ENCODE results near the gene BTAF1.

Gene BTAF1

DNA sequence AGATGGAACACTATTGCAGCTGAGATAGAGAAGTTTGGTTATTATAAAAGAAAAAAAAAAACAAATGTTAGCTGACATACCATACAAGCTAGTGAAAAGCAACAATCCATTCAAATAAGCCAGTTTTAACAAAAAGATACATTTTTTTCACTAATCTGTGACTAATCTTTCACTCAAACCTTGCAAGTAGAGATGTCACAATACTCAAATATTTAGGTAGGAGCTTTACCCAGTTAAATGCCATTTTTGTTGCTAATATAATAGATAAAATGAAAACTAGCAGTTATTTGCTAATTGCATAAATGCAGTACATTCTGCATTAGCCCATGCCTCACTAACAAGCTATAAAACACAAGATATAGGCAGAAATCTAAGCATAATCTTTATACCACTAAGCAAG is 123.6 kb downstream of the BTAF1 start:
- H3K4me1 ChIP-seq (ENCODE audit: low read length), result no peaks in the 10 kb centered on the region
- H3K79me2 ChIP-seq (ENCODE audit: low read length), result no peaks in the 10 kb centered on the region
- H3K27me3 ChIP-seq (replicated peaks; ENCODE audit: insufficient read depth, low read length), result no peaks in the 10 kb centered on the region
- H3K9me2 ChIP-seq (replicated peaks; ENCODE audit: insufficient read depth, low read length), result no peaks in the 10 kb centered on the region
- TF ChIP-seq EZH2phosphoT487 (IDR thresholded peaks at IDR 0.05; ENCODE audit: low read length) (no peak), EZH2 (optimal IDR thresholded peaks at IDR 0.05; ENCODE audit: low read depth, low read length) (no peak)
- TF ChIP-seq, protein P1, sequence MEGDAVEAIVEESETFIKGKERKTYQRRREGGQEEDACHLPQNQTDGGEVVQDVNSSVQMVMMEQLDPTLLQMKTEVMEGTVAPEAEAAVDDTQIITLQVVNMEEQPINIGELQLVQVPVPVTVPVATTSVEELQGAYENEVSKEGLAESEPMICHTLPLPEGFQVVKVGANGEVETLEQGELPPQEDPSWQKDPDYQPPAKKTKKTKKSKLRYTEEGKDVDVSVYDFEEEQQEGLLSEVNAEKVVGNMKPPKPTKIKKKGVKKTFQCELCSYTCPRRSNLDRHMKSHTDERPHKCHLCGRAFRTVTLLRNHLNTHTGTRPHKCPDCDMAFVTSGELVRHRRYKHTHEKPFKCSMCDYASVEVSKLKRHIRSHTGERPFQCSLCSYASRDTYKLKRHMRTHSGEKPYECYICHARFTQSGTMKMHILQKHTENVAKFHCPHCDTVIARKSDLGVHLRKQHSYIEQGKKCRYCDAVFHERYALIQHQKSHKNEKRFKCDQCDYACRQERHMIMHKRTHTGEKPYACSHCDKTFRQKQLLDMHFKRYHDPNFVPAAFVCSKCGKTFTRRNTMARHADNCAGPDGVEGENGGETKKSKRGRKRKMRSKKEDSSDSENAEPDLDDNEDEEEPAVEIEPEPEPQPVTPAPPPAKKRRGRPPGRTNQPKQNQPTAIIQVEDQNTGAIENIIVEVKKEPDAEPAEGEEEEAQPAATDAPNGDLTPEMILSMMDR (IDR thresholded peaks at IDR 0.05; ENCODE audit: low read length), result no peak
- no peaks in the 10 kb centered on the region for H3K36me3 ChIP-seq (replicated peaks; ENCODE audit: insufficient read depth, low read length)
- H3K9me3 ChIP-seq (replicated peaks; ENCODE audit: insufficient read depth, low read length), result no peaks in the 10 kb centered on the region
- no peak overlapping the region for H3K4me3 ChIP-seq (ENCODE audit: low read length)
- no peak overlapping the region for H3K4me2 ChIP-seq (ENCODE audit: low read depth, low read length)
- no peak overlapping the region for H2AFZ ChIP-seq (ENCODE audit: low read length)
- H3K9ac ChIP-seq (ENCODE audit: low read length), result no peak overlapping the region
- no peaks in the 10 kb centered on the region for H4K20me1 ChIP-seq (ENCODE audit: insufficient read depth, low read length)
- DNase-seq, result no peak
- peaks cover 1% of the 10 kb centered on the region; the same call in 1 of the 2 replicates for H3F3A ChIP-seq (ENCODE audit: insufficient read depth, low read length)
- H3K27ac ChIP-seq (ENCODE audit: low read length), result no peak overlapping the region

DNA sequence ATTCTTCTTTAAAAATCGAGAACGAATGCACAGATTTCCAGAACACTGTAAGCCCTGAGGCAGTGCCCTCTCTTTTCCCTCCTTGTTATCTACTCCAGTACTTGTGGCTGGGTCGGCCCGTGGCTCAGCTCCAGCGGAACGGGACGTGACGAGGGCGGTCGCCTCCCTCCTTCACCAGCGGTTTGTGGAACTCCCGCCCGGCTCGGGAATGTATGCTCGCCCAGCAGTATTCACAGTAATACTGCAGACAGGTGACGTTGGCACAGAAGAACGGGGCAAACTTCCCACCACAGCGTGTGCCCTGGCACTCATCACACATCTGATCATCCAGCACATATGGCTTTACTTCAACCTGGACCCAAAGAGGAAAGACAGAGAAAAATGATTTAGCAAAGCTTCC is 128.5 kb downstream of the BTAF1 start:
- H3K9me2 ChIP-seq (replicated peaks; ENCODE audit: insufficient read depth, low read length), result no peaks in the 10 kb centered on the region
- no peaks in the 10 kb centered on the region for H3K36me3 ChIP-seq (replicated peaks; ENCODE audit: insufficient read depth, low read length)
- H3K79me2 ChIP-seq (ENCODE audit: low read length), result no peaks in the 10 kb centered on the region
- H3K9me3 ChIP-seq (replicated peaks; ENCODE audit: insufficient read depth, low read length), result no peaks in the 10 kb centered on the region
- H4K20me1 ChIP-seq (ENCODE audit: insufficient read depth, low read length), result no peaks in the 10 kb centered on the region
- no peak overlapping the region for H3K4me2 ChIP-seq (ENCODE audit: low read depth, low read length)
- no peak for DNase-seq
- H2AFZ ChIP-seq (ENCODE audit: low read length), result no peak overlapping the region
- H3K4me1 ChIP-seq (ENCODE audit: low read length), result no peaks in the 10 kb centered on the region
- H3K27me3 ChIP-seq (replicated peaks; ENCODE audit: insufficient read depth, low read length), result no peaks in the 10 kb centered on the region
- H3F3A ChIP-seq (ENCODE audit: insufficient read depth, low read length), result no peaks in the 10 kb centered on the region
- H3K9ac ChIP-seq (ENCODE audit: low read length), result no peak overlapping the region
- no peak for TF ChIP-seq EZH2 (optimal IDR thresholded peaks at IDR 0.05; ENCODE audit: low read depth, low read length)
- TF ChIP-seq, protein P1 (IDR thresholded peaks at IDR 0.05; ENCODE audit: low read length), result no peak
- no peak for TF ChIP-seq EZH2phosphoT487 (IDR thresholded peaks at IDR 0.05; ENCODE audit: low read length)
- H3K4me3 ChIP-seq (ENCODE audit: low read length), result no peak overlapping the region
- H3K27ac ChIP-seq (ENCODE audit: low read length), result no peak overlapping the region

DNA sequence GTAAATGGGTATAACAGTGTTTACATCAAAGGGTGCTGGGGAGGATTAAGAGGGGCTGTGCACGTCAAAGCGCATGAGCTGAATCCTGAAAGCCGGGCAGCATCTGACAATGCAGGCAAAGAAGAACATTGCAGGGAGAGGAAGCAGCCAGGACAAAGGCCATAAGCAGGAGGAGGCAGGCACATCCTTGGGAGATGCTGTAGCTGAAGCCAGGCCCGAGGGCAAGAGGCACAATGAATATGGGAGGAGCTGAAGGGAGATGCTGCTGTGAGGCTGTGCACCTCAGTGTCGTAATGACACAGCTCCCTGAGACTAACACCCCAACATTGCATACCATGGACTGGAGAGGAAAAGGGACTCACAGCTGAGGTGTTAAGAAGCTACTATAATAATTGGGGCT is 129.2 kb downstream of the BTAF1 start:
- H3K9me3 ChIP-seq (replicated peaks; ENCODE audit: insufficient read depth, low read length), result no peaks in the 10 kb centered on the region
- no peaks in the 10 kb centered on the region for H4K20me1 ChIP-seq (ENCODE audit: insufficient read depth, low read length)
- H3F3A ChIP-seq (ENCODE audit: insufficient read depth, low read length), result no peaks in the 10 kb centered on the region
- DNase-seq, result no peak
- H3K9ac ChIP-seq (ENCODE audit: low read length), result no peak overlapping the region
- H3K4me2 ChIP-seq (ENCODE audit: low read depth, low read length), result no peak overlapping the region
- no peaks in the 10 kb centered on the region for H3K4me1 ChIP-seq (ENCODE audit: low read length)
- H3K9me2 ChIP-seq (replicated peaks; ENCODE audit: insufficient read depth, low read length), result no peaks in the 10 kb centered on the region
- TF ChIP-seq, protein P1 (IDR thresholded peaks at IDR 0.05; ENCODE audit: low read length), result no peak
- TF ChIP-seq EZH2 (optimal IDR thresholded peaks at IDR 0.05; ENCODE audit: low read depth, low read length) (no peak), EZH2phosphoT487 (IDR thresholded peaks at IDR 0.05; ENCODE audit: low read length) (no peak)
- no peaks in the 10 kb centered on the region for H3K27me3 ChIP-seq (replicated peaks; ENCODE audit: insufficient read depth, low read length)
- no peak overlapping the region for H3K27ac ChIP-seq (ENCODE audit: low read length)
- no peaks in the 10 kb centered on the region for H3K36me3 ChIP-seq (replicated peaks; ENCODE audit: insufficient read depth, low read length)
- no peak overlapping the region for H2AFZ ChIP-seq (ENCODE audit: low read length)
- H3K79me2 ChIP-seq (ENCODE audit: low read length), result no peaks in the 10 kb centered on the region
- H3K4me3 ChIP-seq (ENCODE audit: low read length), result no peak overlapping the region

All from MM.1S (cell line).